Measurements from ENCODE around the gene TCERG1.

Gene TCERG1

DNA sequence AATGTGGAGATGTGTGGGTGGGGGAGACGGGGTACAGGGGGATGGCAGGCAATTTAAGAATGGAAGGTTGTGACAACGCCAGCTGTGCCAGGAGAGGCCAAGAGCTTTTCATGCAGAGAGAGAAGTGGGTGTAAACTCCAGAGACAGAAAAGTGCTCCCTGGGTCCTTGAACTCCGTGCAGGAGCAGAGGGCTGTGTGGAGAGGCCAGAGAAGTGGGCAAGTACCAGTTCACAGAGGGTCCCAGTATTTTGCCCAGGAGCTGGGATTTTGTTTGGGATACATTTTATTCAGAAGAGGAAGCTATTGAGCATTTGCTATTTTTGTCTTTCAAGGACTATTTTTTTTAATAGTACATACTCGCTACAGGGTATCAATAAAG is 19.5 kb upstream of the TCERG1 start:
- Histone ChIP-seq H4K20me1 (ENCODE audit: insufficient read depth) (no peaks in the 10 kb centered on the region), H3K27me3 (ENCODE audit: insufficient read depth, low read depth) (no peaks in the 10 kb centered on the region), H3K9ac (no peak overlapping the region), H2AFZ (ENCODE audit: low read depth) (peak overlapping the region; percentile 41; the same call in 1 of the 2 replicates), H3K4me1 (ENCODE audit: low read depth, poor library complexity, severe bottlenecking) (peaks cover 4% of the 10 kb centered on the region), H3K36me3 (ENCODE audit: insufficient read depth) (no peaks in the 10 kb centered on the region), H3K27ac (no peak overlapping the region), H3K79me2 (ENCODE audit: insufficient read depth, low read depth) (no peaks in the 10 kb centered on the region), H3K4me3 (IDR thresholded peaks at IDR 0.05; ENCODE audit: insufficient read depth, low read depth, low read length) (no peak overlapping the region), H3K4me2 (no peak overlapping the region)
- TF ChIP-seq, protein P1, sequence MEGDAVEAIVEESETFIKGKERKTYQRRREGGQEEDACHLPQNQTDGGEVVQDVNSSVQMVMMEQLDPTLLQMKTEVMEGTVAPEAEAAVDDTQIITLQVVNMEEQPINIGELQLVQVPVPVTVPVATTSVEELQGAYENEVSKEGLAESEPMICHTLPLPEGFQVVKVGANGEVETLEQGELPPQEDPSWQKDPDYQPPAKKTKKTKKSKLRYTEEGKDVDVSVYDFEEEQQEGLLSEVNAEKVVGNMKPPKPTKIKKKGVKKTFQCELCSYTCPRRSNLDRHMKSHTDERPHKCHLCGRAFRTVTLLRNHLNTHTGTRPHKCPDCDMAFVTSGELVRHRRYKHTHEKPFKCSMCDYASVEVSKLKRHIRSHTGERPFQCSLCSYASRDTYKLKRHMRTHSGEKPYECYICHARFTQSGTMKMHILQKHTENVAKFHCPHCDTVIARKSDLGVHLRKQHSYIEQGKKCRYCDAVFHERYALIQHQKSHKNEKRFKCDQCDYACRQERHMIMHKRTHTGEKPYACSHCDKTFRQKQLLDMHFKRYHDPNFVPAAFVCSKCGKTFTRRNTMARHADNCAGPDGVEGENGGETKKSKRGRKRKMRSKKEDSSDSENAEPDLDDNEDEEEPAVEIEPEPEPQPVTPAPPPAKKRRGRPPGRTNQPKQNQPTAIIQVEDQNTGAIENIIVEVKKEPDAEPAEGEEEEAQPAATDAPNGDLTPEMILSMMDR (conservative IDR thresholded peaks at IDR 0.05; ENCODE audit: low read depth, low read length) = no peak

DNA sequence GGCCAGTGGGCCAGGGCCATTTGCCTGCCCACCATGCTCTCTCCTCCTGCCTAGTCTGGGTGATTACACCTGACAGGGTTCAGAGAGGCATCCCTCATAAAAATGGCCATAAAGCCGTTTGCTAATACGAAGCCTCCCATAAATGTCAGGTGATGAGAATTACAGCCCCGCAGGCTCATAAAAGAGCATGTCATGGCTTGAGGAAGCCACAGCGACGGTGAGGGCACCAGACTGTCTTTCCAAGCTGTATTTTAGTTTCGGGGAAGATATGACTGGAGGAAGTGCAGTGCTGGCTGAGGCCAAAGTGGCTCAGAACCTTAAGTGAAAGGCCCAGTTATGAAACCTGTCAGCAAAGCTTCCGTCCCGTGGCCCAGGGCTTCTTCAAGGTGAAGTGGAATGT is 18.5 kb upstream of the TCERG1 start:
- Histone ChIP-seq H3K79me2 (ENCODE audit: insufficient read depth, low read depth) (no peaks in the 10 kb centered on the region), H3K27me3 (ENCODE audit: insufficient read depth, low read depth) (no peaks in the 10 kb centered on the region), H2AFZ (ENCODE audit: low read depth) (no peak overlapping the region), H4K20me1 (ENCODE audit: insufficient read depth) (no peaks in the 10 kb centered on the region), H3K4me2 (no peak overlapping the region), H3K4me3 (IDR thresholded peaks at IDR 0.05; ENCODE audit: insufficient read depth, low read depth, low read length) (no peak overlapping the region), H3K36me3 (ENCODE audit: insufficient read depth) (no peaks in the 10 kb centered on the region), H3K9ac (no peak overlapping the region), H3K4me1 (ENCODE audit: low read depth, poor library complexity, severe bottlenecking) (peaks cover 4% of the 10 kb centered on the region), H3K27ac (no peak overlapping the region)
- TF ChIP-seq, protein P1 (conservative IDR thresholded peaks at IDR 0.05; ENCODE audit: low read depth, low read length) = no peak

DNA sequence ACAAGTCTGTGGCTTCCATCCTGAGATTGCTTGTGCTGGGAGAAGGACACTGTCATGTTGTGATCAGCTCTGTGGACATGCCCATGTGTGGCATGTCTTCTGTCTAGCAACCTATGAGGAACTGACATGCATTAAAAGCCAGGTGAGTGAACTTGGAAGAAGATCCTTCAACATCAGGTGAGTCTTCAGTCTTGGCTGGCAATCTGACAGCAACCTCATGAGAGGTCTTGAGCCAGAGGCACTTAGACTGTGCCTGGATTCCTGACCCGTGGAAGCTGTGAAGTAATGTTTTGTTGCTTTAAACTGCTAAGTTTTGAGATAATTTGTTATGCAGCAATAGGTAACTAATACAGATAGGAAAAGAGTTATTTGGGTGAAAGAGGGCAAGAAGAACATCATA is 6.8 kb upstream of the TCERG1 start:
- H3K27me3 ChIP-seq (ENCODE audit: insufficient read depth, low read depth) = no peaks in the 10 kb centered on the region
- H3K9ac ChIP-seq = no peak overlapping the region
- no peaks in the 10 kb centered on the region for H3K4me1 ChIP-seq (ENCODE audit: low read depth, poor library complexity, severe bottlenecking)
- H3K4me2 ChIP-seq = no peak overlapping the region
- no peaks in the 10 kb centered on the region for H4K20me1 ChIP-seq (ENCODE audit: insufficient read depth)
- H3K4me3 ChIP-seq (IDR thresholded peaks at IDR 0.05; ENCODE audit: insufficient read depth, low read depth, low read length) = no peak overlapping the region
- H2AFZ ChIP-seq (ENCODE audit: low read depth) = no peak overlapping the region
- H3K36me3 ChIP-seq (ENCODE audit: insufficient read depth) = no peaks in the 10 kb centered on the region
- TF ChIP-seq, protein P1 (conservative IDR thresholded peaks at IDR 0.05; ENCODE audit: low read depth, low read length) = no peak
- H3K79me2 ChIP-seq (ENCODE audit: insufficient read depth, low read depth) = no peaks in the 10 kb centered on the region
- H3K27ac ChIP-seq = no peak overlapping the region

DNA sequence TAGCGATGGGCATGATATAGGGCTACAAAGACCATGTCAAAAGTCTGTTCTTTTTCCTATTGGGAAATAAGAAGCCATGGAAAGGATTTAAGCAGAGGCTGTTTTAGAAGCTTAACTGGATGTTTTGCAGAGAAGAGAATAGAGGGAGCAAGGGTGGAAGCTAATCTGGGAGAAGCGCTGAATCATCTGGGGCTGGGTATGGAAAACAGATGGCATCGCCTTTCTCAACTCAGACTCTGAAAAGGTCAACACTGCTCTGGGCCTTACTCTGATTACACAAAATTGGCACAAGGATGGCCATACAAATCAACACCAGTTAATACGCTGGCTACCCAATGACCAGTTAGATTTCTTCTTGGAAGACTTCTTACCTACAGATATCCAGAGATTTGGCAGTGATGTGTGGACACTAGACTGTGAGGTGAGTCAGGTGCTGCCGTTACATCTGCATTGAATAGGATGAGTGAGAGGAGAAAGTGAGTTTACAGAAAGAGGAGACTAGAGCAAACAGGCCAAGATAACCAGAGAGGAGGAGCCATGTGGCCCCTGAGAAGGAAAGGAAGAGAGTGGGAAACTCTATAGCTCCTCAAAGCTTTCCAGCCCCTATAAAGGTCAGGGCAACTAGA is 6.2 kb upstream of the TCERG1 start:
- Histone ChIP-seq H3K79me2 (ENCODE audit: insufficient read depth, low read depth) (no peaks in the 10 kb centered on the region), H3K27ac (no peak overlapping the region), H4K20me1 (ENCODE audit: insufficient read depth) (no peaks in the 10 kb centered on the region), H3K9ac (no peak overlapping the region), H3K27me3 (ENCODE audit: insufficient read depth, low read depth) (no peaks in the 10 kb centered on the region), H3K4me3 (IDR thresholded peaks at IDR 0.05; ENCODE audit: insufficient read depth, low read depth, low read length) (no peak overlapping the region), H3K4me2 (no peak overlapping the region), H3K36me3 (ENCODE audit: insufficient read depth) (no peaks in the 10 kb centered on the region), H2AFZ (ENCODE audit: low read depth) (no peak overlapping the region), H3K4me1 (ENCODE audit: low read depth, poor library complexity, severe bottlenecking) (no peaks in the 10 kb centered on the region)
- TF ChIP-seq, protein P1 (conservative IDR thresholded peaks at IDR 0.05; ENCODE audit: low read depth, low read length) = no peak
